Transverse colon (tissue), 4 donors: ENCODE measurements around the gene MKI67.

ENCODE experiments used
- EP300 ChIP-seq: sonication (generic); formaldehyde crosslinking; IDR thresholded peaks from one replicate; pipeline ENCODE4 v1.6.1; 2017; ENCODE audit warnings: antibody characterized with exemption, low read depth
- POLR2A ChIP-seq: fragments of 450-650 bp; IDR thresholded peaks from one replicate; pipeline ENCODE4 v1.6.1; 2016; ENCODE audit warnings: antibody characterized with exemption, mild to moderate bottlenecking, moderate library complexity
- POLR2AphosphoS5 ChIP-seq, 3 donors: sonication (generic); formaldehyde crosslinking; IDR thresholded peaks; one replicate each; pipeline ENCODE4 v1.6.1; 2016; ENCODE audit warnings: antibody characterized with exemption in 3 of 3
- TF ChIP-seq, protein P1 (sequence below), 5 experiments: fragments of 200-600 bp in 3 of 5; fragments of 450-650 bp in 2 of 5; sonication (generic) in 3 of 5; IDR thresholded peaks; 1 replicate in 2 of 5; 2 replicates in 3 of 5; pipeline ENCODE4 v1.5.1; 2016 to 2017; ENCODE audit warnings: antibody characterized with exemption in 5 of 5, inconsistent platforms in 3 of 5, mild to moderate bottlenecking in 2 of 5, moderate library complexity in 1 of 5

DNA sequence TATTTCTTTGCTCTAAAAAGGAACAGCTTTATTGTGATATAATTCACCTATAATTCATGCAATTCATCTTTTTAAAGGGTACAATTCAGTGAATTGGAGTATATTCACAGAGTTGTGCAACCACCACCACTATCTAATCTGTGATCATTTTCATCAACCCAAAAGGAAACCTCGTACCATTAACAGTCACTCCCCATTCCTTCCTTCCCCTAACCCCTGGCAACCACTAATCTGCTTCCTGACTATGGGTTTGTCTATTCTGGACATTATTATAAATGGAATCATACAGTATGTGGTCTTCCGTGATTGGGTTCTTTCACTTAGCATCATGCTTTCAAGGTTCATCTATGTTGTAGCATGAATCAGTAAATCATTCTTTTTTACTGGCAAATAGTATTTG, 52.3 kb downstream of the MKI67 start:
- TF ChIP-seq, protein P1, sequence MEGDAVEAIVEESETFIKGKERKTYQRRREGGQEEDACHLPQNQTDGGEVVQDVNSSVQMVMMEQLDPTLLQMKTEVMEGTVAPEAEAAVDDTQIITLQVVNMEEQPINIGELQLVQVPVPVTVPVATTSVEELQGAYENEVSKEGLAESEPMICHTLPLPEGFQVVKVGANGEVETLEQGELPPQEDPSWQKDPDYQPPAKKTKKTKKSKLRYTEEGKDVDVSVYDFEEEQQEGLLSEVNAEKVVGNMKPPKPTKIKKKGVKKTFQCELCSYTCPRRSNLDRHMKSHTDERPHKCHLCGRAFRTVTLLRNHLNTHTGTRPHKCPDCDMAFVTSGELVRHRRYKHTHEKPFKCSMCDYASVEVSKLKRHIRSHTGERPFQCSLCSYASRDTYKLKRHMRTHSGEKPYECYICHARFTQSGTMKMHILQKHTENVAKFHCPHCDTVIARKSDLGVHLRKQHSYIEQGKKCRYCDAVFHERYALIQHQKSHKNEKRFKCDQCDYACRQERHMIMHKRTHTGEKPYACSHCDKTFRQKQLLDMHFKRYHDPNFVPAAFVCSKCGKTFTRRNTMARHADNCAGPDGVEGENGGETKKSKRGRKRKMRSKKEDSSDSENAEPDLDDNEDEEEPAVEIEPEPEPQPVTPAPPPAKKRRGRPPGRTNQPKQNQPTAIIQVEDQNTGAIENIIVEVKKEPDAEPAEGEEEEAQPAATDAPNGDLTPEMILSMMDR (IDR thresholded peaks at IDR 0.05) = no peak
- TF ChIP-seq POLR2AphosphoS5 (IDR thresholded peaks at IDR 0.05) (no peak), POLR2A (no peak), EP300 (no peak)
